NCI-H1048 (cell line): ENCODE results near the gene PTAFR.
"Not testable (repeated sequence)": the region's sequence is repeated elsewhere in the genome, so short reads cannot be mapped to it uniquely, and the experiment has no call there.

ENCODE experiments used
- DNase-seq: peaks from one replicate; lab custom pipeline; 2025; lab: John Stamatoyannopoulos, UW

The PTAFR gene

GRCh38 chr1:28145728-28146127 is 30.8 kb downstream of the PTAFR start:
- no peak for DNase-seq

DNA sequence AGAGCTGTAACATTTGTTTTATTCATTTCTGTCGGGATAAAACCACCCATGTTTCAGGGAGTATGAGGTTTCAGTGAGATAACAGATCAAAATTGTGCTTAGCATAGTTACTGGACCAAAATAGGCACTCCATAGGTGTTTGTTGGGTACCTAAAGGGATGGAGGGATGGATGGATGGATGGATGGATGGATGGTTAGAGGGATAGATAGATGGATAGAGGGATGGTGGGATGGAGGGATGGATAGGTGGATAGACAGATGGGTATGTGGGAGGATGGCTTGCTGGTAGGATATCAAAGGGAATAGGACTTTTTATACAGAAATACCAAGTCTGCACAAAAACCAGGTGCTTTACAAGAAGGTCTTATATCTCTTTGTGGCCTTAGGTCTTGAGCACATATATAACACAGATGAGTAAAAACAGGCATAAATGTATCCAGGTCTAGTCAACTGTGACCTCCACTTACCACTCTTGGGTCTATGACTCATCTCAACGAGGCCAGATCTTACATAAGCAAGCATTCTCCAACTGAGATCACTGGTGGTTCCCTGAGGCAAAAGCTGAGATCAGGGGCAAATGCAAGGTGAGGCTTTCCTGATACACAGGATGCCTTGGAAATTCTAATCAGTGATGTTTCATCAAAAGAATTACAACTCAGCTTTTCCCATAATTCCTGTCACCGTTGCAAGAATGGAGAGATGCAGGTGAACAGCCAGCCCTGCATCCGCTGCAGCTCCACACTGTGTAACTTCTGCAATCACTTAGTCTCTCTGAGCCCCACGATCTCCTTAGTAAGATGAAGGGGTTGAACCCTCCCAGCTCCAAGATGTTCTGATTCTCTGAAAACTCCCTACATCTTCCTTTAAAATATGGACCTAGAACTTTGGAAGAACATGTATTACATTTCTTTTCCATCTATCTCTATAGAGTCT is 32.0 kb downstream of the PTAFR start:
- DNase-seq, result no peak

DNA sequence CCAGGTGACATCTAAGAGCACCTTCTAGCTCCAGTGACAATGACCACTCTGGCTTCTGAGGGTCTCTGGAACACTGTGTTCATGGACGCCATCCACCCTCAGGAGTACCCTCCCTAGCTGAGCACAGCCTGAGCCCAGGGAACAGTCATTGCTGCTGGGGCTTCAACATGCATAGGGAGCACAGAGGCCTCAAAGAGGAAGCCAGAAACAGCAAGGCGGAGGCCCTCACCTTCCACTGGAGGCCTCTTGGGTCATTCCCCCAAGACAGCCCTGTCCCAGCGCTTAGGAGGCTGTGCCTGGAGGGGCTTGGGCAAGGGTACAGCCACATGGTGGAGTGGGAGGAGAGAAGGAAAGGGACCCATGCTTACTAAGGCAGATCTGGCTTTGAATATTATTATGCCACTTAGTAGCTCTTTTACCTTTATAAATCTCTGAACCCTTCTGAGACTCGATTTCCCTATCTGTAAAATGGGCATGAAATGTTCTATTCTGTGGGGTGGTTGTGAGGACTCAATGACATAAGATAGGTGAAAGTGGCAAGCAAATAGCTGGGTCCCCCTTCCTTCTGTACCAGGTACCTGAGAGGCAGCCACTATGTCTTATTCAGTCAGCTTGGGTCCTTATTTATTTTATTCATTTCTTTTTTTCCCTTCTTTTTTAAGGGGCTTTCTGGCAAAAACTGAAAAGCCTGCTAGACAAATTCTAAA is 32.8 kb downstream of the PTAFR start:
- DNase-seq, result no peak

- no peak for DNase-seq
Observed at GRCh38 chr1:28141685-28142084, 34.8 kb downstream of the PTAFR start.

GRCh38 chr1:28139866-28140265 is 36.6 kb downstream of the PTAFR start:
- not testable (repeated sequence) for DNase-seq

GRCh38 chr1:28139025-28139712 is 37.3 kb downstream of the PTAFR start:
- DNase-seq, result no peak

DNA sequence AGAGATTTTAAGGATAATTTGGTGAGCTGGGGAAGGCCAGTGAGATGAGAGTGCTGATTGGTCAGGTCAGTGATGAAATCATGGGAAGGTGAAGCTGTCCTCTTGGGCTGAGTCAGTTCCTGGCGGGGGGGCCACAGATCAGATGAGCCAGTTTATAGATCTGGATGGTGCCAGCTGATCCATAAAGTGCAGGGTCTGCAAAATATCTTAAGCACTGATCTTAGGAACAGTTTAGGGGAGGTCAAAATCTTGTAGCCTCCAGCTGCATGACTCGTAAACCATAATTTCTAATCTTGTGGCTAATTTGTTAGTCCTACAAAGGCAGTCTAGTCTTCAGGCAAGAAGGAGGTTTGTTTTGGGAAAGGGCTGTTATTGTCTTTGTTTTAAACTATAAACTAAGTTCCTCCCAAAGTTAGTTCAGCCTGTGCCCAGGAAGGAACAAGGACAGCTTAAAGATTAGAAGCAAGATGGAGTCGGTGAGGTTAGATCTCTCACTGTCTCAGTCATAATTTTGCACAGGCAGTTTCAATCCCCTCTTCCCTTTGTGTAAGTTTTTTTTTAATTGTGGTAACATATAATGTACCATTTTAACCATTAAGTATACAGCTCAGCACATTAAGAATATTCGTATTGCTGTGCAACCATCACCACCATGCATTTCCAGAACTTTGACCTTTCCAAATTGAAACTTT is 39.4 kb downstream of the PTAFR start:
- DNase-seq, result no peak

DNA sequence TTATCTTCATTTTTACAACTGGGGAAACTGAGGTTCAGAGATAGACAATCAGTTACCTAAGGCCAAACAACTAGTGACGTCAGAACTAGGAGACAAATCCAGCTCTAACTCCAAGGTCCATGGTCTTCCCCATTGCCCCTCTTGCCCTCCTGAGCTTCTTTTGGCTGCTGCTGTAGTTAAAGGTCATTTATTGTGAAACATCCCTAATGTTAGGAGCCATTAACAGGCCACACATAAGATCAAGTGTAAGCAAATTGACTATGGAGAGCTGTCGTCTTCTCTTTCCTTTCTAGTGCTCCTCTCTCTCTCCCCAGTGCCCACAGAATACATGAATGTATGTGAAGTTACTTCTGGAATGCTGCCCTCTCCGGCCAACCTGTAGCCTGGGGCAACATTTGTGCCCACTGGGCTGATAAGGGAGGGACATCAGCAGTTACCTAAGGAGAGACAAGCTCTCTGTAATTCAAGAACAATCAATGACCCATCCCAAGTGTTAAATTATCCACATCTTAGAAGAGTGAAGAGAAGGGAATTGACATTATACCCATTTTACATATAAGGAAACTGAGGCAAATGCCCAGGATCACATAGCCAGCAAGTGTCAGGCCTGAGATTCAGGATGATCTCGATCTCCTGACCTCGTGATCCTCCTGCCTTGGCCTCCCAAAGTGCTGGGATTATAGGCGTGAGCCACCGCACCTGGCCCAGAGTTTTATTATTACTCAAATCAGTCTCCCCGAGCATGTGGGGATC is 40.1 kb downstream of the PTAFR start:
- DNase-seq, result no peak

DNA sequence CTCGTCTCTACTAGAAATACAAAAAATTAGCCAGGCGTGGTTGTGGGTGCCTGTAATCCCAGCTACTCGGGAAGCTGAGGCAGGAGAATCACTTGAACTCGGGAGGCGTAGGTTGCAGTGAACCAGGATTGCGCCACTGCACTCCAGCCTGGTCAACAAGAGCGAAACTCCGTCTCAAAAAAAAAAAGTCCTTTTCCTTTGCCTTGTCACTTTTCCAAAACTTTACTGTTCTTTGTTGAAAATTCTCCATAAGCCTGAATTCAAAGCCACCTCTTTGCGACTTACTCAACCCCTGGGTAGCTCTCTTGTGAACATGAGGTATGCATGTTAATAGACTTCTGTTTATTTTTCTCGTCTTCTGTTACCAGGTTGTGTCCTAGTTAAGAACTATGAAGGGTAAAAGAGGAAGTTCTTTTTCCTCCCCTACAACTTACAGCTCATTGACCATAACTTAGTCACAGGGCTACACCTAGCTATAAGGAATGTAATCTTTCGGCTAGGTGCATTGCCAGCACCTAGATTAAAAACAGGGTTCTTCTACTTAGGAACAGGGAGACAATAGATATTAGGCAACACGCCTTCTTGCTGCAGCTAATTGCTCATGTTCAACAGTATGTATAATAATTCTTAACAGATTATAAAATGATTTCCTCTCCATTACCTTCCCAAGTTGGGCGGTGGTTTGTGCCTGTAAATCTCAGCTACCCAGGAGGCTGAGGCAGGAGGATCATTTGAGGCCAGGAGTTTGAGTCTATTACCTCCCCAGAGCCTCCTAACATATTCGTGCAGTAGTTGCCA is 40.9 kb downstream of the PTAFR start:
- DNase-seq, result no peak

DNA sequence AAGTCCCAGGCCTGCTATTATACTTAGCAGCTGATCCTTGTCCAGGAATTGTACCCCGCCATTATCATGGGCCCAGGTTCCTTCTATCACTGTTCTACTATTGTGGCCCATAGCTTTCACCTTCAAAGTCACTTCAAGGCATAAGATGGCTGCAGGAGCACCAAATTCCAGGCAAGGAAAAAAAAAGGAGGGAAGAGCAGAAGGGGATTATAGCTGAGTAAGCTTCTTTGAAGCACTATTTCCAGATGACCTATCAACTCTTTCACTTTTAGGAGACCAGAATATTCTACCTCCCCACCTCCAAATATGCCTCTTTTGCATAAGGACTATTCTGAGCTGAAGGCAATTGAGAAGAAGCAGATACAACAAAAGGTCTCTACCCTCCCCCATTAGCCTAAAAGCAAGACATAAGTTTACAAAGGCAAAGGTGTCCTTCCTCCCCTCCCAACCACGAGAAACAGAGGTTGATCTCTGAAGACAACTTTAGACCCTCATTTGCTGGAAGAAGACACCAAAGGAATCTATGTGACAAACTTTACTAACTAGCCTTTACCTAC is 41.8 kb downstream of the PTAFR start:
- no peak for DNase-seq

GRCh38 chr1:28132171-28133167 is 44.0 kb downstream of the PTAFR start:
- no peak for DNase-seq

GRCh38 chr1:28130901-28131300 is 45.6 kb downstream of the PTAFR start:
- no peak for DNase-seq

GRCh38 chr1:28129150-28129549 is 47.3 kb downstream of the PTAFR start:
- DNase-seq, result no peak

- no peak for DNase-seq
Observed at GRCh38 chr1:28127617-28128257, 48.8 kb downstream of the PTAFR start.

- no peak for DNase-seq
Observed at GRCh38 chr1:28126783-28127490, 49.6 kb downstream of the PTAFR start.

DNA sequence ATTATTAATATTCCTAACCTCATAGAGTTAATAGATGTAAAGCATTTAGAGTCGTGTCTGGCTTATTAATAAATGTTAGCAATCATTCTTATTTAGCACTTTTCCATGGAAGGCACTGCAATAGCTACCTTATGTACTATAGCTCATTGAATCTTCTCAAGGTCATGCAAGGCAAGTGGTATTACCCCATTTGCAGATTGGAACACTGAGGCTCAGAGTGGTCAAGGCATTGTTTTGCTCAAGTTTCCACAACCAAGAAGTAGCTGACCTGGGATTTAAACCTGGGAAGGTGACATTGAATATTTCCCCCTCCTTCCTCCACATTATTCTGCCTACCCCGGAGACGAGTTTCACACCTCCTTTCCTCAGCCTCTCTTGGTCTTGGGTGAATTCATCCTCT is 50.3 kb downstream of the PTAFR start:
- DNase-seq, result no peak

GRCh38 chr1:28123461-28123961 is 53.0 kb downstream of the PTAFR start:
- no peak for DNase-seq

GRCh38 chr1:28122183-28122582 is 54.3 kb downstream of the PTAFR start:
- no peak for DNase-seq
